HG03520 (cell line): ENCODE data around the gene NR4A1.
"Not testable (repeated sequence)": the region's sequence is repeated elsewhere in the genome, so short reads cannot be mapped to it uniquely, and the experiment has no call there.

Experiments used
- ATAC-seq: cut with Tn5 transposase; IDR thresholded peaks from one replicate; pipeline ENCODE4 v1.9.1; 2021; ENCODE audit warnings: mild to moderate bottlenecking, moderate library complexity; ENCODE audit not compliant: unreplicated experiment

NR4A1 gene

GRCh38 chr12:52091869-52092268 lies 40.6 kb downstream of the NR4A1 start:
- no peak for ATAC-seq

DNA sequence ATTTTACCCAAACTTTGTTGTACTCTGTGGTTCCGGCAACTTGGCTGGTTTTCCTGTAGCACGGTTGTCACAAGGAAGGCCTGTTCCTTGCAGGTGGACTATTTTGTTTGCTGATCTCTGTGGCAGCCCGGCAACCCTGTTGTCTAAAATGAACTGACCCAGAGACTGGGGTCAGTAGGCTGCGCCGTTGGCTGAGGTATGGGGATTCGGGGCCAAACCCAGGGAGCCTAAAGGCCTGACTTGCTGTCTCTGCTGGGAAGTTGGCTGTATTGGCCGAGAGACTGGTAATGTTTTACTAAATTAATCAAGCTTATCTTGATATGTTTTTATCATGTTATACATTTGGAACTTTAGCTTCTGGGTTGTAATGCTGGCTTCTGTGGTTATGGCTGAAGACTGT lies 42.1 kb downstream of the NR4A1 start:
- ATAC-seq: no peak

- no peak for ATAC-seq
Observed at GRCh38 chr12:52096332-52097044, 45.2 kb downstream of the NR4A1 start.

DNA sequence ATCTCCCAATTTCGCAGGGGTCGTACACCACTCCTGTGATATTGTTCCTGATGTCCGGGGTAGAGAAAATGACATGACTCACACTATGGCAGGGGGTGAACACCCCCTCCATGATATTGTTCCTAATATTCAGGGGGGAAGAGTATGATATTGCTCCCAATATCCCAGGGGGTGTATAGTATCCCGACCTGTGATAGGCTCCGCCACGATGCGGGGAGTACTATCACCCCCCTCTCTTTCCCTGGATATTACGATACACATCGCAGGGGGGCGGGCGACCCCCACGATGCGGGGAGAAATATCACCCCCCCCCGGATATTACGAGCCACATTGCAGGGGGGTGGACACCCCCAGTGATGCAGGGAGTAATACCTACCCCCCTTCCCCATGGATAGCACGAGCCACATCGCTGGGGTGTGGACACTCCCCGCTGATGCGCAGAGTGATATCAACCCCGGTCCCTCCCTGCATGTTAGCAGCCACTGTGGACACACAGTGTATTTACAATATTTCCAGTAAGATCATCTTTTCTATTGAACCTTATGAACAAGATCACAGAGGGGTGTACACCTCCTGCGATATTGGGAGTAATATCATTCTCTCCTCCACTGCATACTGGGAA lies 45.9 kb downstream of the NR4A1 start:
- no peak for ATAC-seq

DNA sequence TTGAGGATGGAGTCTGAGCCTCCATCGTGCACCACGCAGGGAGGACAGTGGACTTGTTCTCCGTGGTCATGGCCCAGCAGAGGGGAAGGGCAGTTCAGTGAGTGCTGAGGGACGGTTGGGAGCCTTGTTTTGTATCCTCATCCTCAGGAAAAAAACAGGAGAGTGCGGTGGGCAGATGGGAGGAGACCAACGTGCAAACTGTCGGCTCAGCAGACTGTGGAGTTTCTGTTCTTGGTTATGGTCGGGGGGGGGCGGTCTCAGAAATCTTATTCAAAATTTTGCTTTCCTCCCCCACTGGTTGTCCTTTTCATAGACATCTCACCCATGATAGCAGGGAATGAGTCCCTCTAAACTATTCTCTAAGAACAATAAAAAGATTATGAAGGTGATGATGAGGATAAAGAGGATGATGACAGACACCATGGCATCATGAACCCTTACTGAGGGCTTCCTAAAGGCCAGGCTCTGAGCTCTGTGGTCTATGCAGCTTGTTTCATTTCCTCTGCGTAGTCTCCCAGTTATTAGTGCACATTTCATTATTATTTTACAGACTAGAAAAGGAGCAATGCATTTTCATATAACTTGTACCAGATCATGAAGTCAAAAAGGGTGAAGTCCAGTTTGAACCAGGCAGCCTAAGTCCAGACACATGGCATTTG lies 53.3 kb downstream of the NR4A1 start:
- not testable (repeated sequence) for ATAC-seq
